SJSA1 (cell line): ENCODE measurements around the gene VGLL3. TPM values are rescaled to one million over a fixed set of nuclear protein-coding genes. Genes with fewer than 3 reads are reported as not detected.
"Not testable (repeated sequence)": the region's sequence is repeated elsewhere in the genome, so short reads cannot be mapped to it uniquely, and the experiment has no call there.

Source experiments
- DNase-seq, 2 experiments: peaks; one replicate each; pipeline ENCODE4 v3.0.0-alpha.2; 2015 to 2020; ENCODE audit warnings: low spot score in 2 of 2, low read depth in 1 of 2
- H3K27ac ChIP-seq: fragments of 250-450 bp; sonication (Bioruptor Pico); 2 replicates; pipeline ENCODE4 v1.5.1; 2020; ENCODE audit warnings: mild to moderate bottlenecking, moderate library complexity
- H3K27me3 ChIP-seq: fragments of 250-450 bp; sonication (Bioruptor Pico); replicated peaks from 2 replicates; pipeline ENCODE4 v1.5.1; 2020; ENCODE audit warnings: mild to moderate bottlenecking, moderate library complexity
- H3K36me3 ChIP-seq: fragments of 250-450 bp; sonication (Bioruptor Pico); 2 replicates; pipeline ENCODE4 v1.5.1; 2020; ENCODE audit warnings: mild to moderate bottlenecking
- H3K4me1 ChIP-seq: fragments of 250-450 bp; sonication (Bioruptor Pico); replicated peaks from 2 replicates; pipeline ENCODE4 v1.6.1; 2021; ENCODE audit warnings: mild to moderate bottlenecking
- H3K4me3 ChIP-seq: fragments of 250-450 bp; sonication (Bioruptor Pico); 2 replicates; pipeline ENCODE4 v1.5.1; 2020; ENCODE audit warnings: mild to moderate bottlenecking
- H3K9me3 ChIP-seq: fragments of 250-450 bp; sonication (Bioruptor Pico); replicated peaks from 2 replicates; pipeline ENCODE4 v1.5.1; 2020; ENCODE audit warnings: mild to moderate bottlenecking
- total RNA-seq: library from RNA; depleted of rRNA; stranded (reverse); fragments of >200 nt; shearing (Covaris generic); gene quantifications from 2 replicates; pipeline ENCODE4 v1.2.3, GENCODE V29; 2014; rRNA removed

VGLL3 gene, protein sequence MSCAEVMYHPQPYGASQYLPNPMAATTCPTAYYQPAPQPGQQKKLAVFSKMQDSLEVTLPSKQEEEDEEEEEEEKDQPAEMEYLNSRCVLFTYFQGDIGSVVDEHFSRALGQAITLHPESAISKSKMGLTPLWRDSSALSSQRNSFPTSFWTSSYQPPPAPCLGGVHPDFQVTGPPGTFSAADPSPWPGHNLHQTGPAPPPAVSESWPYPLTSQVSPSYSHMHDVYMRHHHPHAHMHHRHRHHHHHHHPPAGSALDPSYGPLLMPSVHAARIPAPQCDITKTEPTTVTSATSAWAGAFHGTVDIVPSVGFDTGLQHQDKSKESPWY
- total RNA-seq: 11.3 and 17.1 TPM in 2 replicates

GRCh38 chr3:86990734-86991481 lies at the start of gene VGLL3:
Gene VGLL3, minus strand, starts transcription at chr3:86991149. Its CDS starts 406 bp downstream, at chr3:86990743.
- Histone ChIP-seq H3K9me3 (no peaks in the 10 kb centered on the region), H3K27ac (peak within 1 kb of the TSS; percentile 80), H3K36me3 (peaks cover 5% of the 10 kb centered on the region; the same call in 1 of the 2 replicates), H3K4me1 (peaks cover 68% of the 10 kb centered on the region), H3K27me3 (no peaks in the 10 kb centered on the region), H3K4me3 (peak within 1 kb of the TSS; percentile 92)
- peak; percentile 72 to 83 for DNase-seq

GRCh38 chr3:87037652-87038051 lies 46.7 kb upstream of the VGLL3 start:
- Histone ChIP-seq H3K36me3 (no peaks in the 10 kb centered on the region), H3K27ac (no peak overlapping the region), H3K4me1 (no peaks in the 10 kb centered on the region), H3K9me3 (no peaks in the 10 kb centered on the region), H3K4me3 (no peak overlapping the region), H3K27me3 (no peaks in the 10 kb centered on the region)
- DNase-seq: no peak

GRCh38 chr3:87036671-87037070 lies 45.7 kb upstream of the VGLL3 start:
- Histone ChIP-seq H3K9me3 (no peaks in the 10 kb centered on the region), H3K4me3 (no peak overlapping the region), H3K27me3 (no peaks in the 10 kb centered on the region), H3K27ac (no peak overlapping the region), H3K4me1 (no peaks in the 10 kb centered on the region), H3K36me3 (no peaks in the 10 kb centered on the region)
- DNase-seq: no peak

DNA sequence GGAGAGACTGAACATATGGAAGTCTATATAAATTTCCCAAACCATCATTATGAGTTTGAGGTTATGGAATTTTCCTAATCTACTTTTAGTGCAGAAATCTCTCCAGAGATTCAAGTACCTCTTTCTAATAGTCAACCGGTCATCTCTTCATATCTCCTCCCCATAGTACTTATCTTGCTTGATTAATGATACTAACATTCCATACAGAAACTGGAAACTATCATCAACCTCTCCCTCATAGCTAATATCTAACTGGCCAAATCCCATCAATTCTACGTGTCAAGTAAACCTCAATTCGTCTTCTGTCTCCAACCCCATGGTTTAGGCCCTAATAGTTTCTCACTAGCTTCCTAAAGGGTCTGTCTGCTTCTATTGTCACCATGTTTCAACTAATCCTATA lies 44.4 kb upstream of the VGLL3 start:
- no peak overlapping the region for H3K27ac ChIP-seq
- no peaks in the 10 kb centered on the region for H3K36me3 ChIP-seq
- DNase-seq: no peak
- H3K27me3 ChIP-seq: no peaks in the 10 kb centered on the region
- H3K4me1 ChIP-seq: no peaks in the 10 kb centered on the region
- H3K4me3 ChIP-seq: no peak overlapping the region
- H3K9me3 ChIP-seq: no peaks in the 10 kb centered on the region

- H3K36me3 ChIP-seq: no peaks in the 10 kb centered on the region
- no peaks in the 10 kb centered on the region for H3K9me3 ChIP-seq
- H3K27me3 ChIP-seq: no peaks in the 10 kb centered on the region
- no peak for DNase-seq
- H3K4me1 ChIP-seq: no peaks in the 10 kb centered on the region
- H3K27ac ChIP-seq: no peak overlapping the region
- no peak overlapping the region for H3K4me3 ChIP-seq
These were observed 42.3 kb upstream of the VGLL3 start for GRCh38 chr3:87033205-87033604.

GRCh38 chr3:87025661-87026645 lies 35.0 kb upstream of the VGLL3 start:
- Histone ChIP-seq H3K9me3 (no peaks in the 10 kb centered on the region), H3K27ac (no peak overlapping the region), H3K27me3 (no peaks in the 10 kb centered on the region), H3K4me3 (no peak overlapping the region), H3K4me1 (no peaks in the 10 kb centered on the region), H3K36me3 (no peaks in the 10 kb centered on the region)
- no peak for DNase-seq

GRCh38 chr3:87017370-87017769 lies 26.4 kb upstream of the VGLL3 start:
- H3K36me3 ChIP-seq, H3K4me1 ChIP-seq, H3K27me3 ChIP-seq, DNase-seq, H3K4me3 ChIP-seq, H3K27ac ChIP-seq, H3K9me3 ChIP-seq: not testable (repeated sequence)

DNA sequence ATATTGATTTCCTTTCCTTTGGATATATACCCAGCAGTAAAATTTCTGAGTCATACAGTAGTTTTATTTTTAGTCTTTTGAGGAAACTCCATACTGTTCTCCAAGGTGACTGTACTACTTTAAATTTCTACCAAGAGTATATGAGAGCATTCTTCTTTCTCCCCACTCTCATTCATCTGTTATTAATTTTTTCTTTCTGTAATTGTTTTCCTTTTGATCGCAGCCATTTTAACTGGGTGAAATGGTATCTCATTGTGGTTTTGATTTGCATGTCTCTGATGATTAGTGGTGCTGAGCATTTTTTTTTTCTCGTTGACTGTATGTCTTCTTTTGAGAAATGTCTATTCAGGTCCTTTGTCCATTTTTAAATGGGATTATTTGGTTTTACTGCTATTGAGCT lies 18.3 kb upstream of the VGLL3 start:
- Histone ChIP-seq H3K27ac (no peak overlapping the region), H3K4me3 (no peak overlapping the region), H3K4me1 (no peaks in the 10 kb centered on the region), H3K36me3 (no peaks in the 10 kb centered on the region), H3K9me3 (no peaks in the 10 kb centered on the region), H3K27me3 (no peaks in the 10 kb centered on the region)
- DNase-seq: no peak

GRCh38 chr3:87006844-87007439 lies 16.0 kb upstream of the VGLL3 start:
- Histone ChIP-seq H3K9me3 (no peaks in the 10 kb centered on the region), H3K4me1 (no peaks in the 10 kb centered on the region), H3K27ac (no peak overlapping the region), H3K27me3 (no peaks in the 10 kb centered on the region), H3K4me3 (no peak overlapping the region), H3K36me3 (no peaks in the 10 kb centered on the region)
- DNase-seq: no peak

DNA sequence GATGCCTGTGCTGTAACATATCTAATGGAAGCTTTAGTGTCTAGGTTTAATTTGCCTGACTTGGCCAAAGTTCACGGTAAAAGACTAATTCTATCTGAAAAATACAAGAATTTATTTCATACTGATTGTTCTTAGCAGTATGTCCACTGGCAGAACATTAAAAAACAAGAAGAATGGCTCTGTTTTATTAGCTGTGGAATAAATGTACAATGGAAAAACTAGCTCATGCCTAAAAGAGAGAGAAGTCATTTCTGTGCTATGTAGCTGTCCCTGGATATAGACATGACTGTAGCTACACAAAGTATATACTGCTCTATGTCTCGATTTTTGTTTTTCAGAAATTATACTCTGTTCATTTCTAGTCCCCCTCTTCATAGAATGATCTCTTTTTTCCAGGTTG lies 13.9 kb upstream of the VGLL3 start:
- no peaks in the 10 kb centered on the region for H3K9me3 ChIP-seq
- H3K4me3 ChIP-seq: no peak overlapping the region
- no peaks in the 10 kb centered on the region for H3K4me1 ChIP-seq
- DNase-seq: no peak
- no peaks in the 10 kb centered on the region for H3K27me3 ChIP-seq
- no peaks in the 10 kb centered on the region for H3K36me3 ChIP-seq
- H3K27ac ChIP-seq: no peak overlapping the region

- Histone ChIP-seq H3K36me3 (no peaks in the 10 kb centered on the region), H3K9me3 (no peaks in the 10 kb centered on the region), H3K27me3 (no peaks in the 10 kb centered on the region), H3K27ac (no peak overlapping the region), H3K4me1 (no peaks in the 10 kb centered on the region), H3K4me3 (no peak overlapping the region)
- no peak for DNase-seq
These were observed 11.4 kb upstream of the VGLL3 start for GRCh38 chr3:87002346-87002745.

DNA sequence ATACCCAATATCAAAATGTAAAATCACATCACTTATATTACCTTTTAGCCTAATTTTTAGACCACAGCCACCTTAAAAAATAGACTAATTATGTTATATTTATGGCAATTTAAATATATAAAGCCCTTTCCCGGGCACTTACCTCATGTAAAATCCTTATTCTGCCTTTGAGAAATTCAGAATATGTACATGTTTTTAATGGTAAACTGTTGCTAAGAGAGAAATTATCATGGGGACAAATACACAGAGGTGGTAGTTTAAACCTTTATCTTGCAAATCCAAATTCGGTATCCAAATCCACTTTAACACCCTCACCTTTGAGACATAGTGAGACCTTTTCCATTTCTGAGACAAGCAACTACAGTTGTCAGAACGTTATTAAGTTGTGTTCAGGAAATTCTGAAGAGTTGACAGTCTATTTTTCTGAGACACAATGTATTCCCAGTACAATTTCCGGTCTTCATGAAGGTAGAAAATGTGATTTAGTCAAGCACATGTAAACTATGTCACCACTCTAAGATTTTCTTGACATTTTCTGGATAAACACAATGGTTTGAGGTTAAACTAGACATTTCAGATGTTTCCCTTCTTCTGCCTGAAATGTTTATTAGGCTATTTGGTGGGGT lies 10.6 kb upstream of the VGLL3 start:
- DNase-seq: no peak
- H3K4me1 ChIP-seq: peaks cover 6% of the 10 kb centered on the region
- no peaks in the 10 kb centered on the region for H3K36me3 ChIP-seq
- H3K4me3 ChIP-seq: no peak overlapping the region
- no peaks in the 10 kb centered on the region for H3K9me3 ChIP-seq
- no peak overlapping the region for H3K27ac ChIP-seq
- H3K27me3 ChIP-seq: no peaks in the 10 kb centered on the region

DNA sequence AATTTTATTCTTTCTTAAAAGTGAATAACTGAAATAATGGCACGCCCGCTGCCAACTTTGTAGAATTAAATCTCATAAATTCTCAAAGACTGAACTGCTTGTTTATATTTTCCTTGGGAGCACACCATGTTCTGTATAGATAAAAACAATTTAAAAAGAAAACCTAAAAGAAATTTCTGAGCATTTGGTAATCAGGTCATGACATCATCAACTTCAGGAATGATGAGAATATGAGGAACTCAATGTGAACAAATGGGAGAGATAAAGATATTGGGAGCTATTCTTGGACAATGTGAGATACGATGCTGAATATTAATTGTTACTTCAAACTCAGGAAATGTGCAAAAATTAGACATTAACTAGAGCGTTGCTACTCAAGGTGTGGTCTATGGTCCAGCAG lies 10.0 kb upstream of the VGLL3 start:
- Histone ChIP-seq H3K27me3 (no peaks in the 10 kb centered on the region), H3K4me3 (no peak overlapping the region), H3K9me3 (no peaks in the 10 kb centered on the region), H3K27ac (no peak overlapping the region), H3K4me1 (peaks cover 12% of the 10 kb centered on the region), H3K36me3 (no peaks in the 10 kb centered on the region)
- DNase-seq: no peak
